Nephron progenitor cell (in vitro differentiated cells): ENCODE measurements around the gene CEP112.

Source experiments
- DNase-seq: peaks from one replicate; pipeline ENCODE4 v3.0.0; 2021
- H3K27ac Mint-ChIP-seq: 2 replicates; pipeline ENCODE4 v1.8.0; 2021; ENCODE audit warnings: mild to moderate bottlenecking, moderate library complexity, mixed read lengths
- H3K27me3 Mint-ChIP-seq: 2 replicates; pipeline ENCODE4 v1.8.0; 2021; ENCODE audit warnings: mild to moderate bottlenecking, low read depth, mixed read lengths; ENCODE audit not compliant: poor library complexity
- H3K36me3 Mint-ChIP-seq: 2 replicates; pipeline ENCODE4 v1.8.0; 2021; ENCODE audit warnings: low read depth, mixed read lengths
- H3K4me1 Mint-ChIP-seq: 2 replicates; pipeline ENCODE4 v1.8.0; 2021; ENCODE audit warnings: mixed read lengths
- H3K4me3 Mint-ChIP-seq: 2 replicates; pipeline ENCODE4 v1.8.0; 2021; ENCODE audit warnings: mild to moderate bottlenecking, moderate library complexity, mixed read lengths
- H3K9me3 Mint-ChIP-seq: 2 replicates; pipeline ENCODE4 v1.8.0; 2021; ENCODE audit warnings: mild to moderate bottlenecking, moderate library complexity, mixed read lengths
- CTCF ChIP-seq: fragments of 200-600 bp; sonication (generic); IDR thresholded peaks from 2 replicates; pipeline ENCODE4 v1.5.0; 2021; ENCODE audit warnings: antibody characterized with exemption

CEP112 gene

GRCh38 chr17:66214884-66215528 lies 23.1 kb upstream of the CEP112 start:
- peaks cover 9% of the 10 kb centered on the region for H3K4me1 Mint-ChIP-seq
- peaks cover 4% of the 10 kb centered on the region for H3K9me3 Mint-ChIP-seq
- peaks cover 29% of the 10 kb centered on the region for H3K27me3 Mint-ChIP-seq

GRCh38 chr17:66211047-66211810 lies 19.3 kb upstream of the CEP112 start:
- Mint-ChIP-seq H3K36me3 (no peaks in the 10 kb centered on the region), H3K4me3 (no peak overlapping the region), H3K9me3 (peaks cover 12% of the 10 kb centered on the region), H3K27me3 (peaks cover 19% of the 10 kb centered on the region), H3K4me1 (peaks cover 9% of the 10 kb centered on the region), H3K27ac (no peak overlapping the region)
- no peak for TF ChIP-seq CTCF
- no peak for DNase-seq

More at GRCh38 chr17:66214884-66215528, 23.1 kb upstream of the CEP112 start:
- no peak for DNase-seq
- no peaks in the 10 kb centered on the region for H3K36me3 Mint-ChIP-seq
- no peak for TF ChIP-seq CTCF
- no peak overlapping the region for H3K27ac Mint-ChIP-seq
- H3K4me3 Mint-ChIP-seq: no peak overlapping the region

GRCh38 chr17:66210208-66210574 lies 18.3 kb upstream of the CEP112 start:
- H3K27me3 Mint-ChIP-seq: peaks cover 15% of the 10 kb centered on the region
- H3K36me3 Mint-ChIP-seq: no peaks in the 10 kb centered on the region
- peaks cover 5% of the 10 kb centered on the region for H3K4me1 Mint-ChIP-seq
- no peak for TF ChIP-seq CTCF
- no peak overlapping the region for H3K27ac Mint-ChIP-seq
- no peak for DNase-seq
- no peak overlapping the region for H3K4me3 Mint-ChIP-seq
- H3K9me3 Mint-ChIP-seq: peaks cover 8% of the 10 kb centered on the region

GRCh38 chr17:66207936-66208335 lies 16.0 kb upstream of the CEP112 start:
- no peak for TF ChIP-seq CTCF
- no peak overlapping the region for H3K4me3 Mint-ChIP-seq
- DNase-seq: no peak
- peaks cover 8% of the 10 kb centered on the region for H3K9me3 Mint-ChIP-seq
- H3K27me3 Mint-ChIP-seq: peaks cover 14% of the 10 kb centered on the region
- no peaks in the 10 kb centered on the region for H3K4me1 Mint-ChIP-seq
- H3K36me3 Mint-ChIP-seq: no peaks in the 10 kb centered on the region
- H3K27ac Mint-ChIP-seq: no peak overlapping the region

- Mint-ChIP-seq H3K4me1 (no peaks in the 10 kb centered on the region), H3K27ac (no peak overlapping the region), H3K4me3 (no peak overlapping the region), H3K9me3 (peaks cover 4% of the 10 kb centered on the region), H3K27me3 (peaks cover 2% of the 10 kb centered on the region), H3K36me3 (no peaks in the 10 kb centered on the region)
- no peak for DNase-seq
- no peak for TF ChIP-seq CTCF
Measured at GRCh38 chr17:66203274-66204015, 11.5 kb upstream of the CEP112 start.
